ENCODE data around the gene CIAO2A.
A peak's percentile ranks its signal among the peaks of the same experiment; 100 is the strongest.

Gene CIAO2A

DNA sequence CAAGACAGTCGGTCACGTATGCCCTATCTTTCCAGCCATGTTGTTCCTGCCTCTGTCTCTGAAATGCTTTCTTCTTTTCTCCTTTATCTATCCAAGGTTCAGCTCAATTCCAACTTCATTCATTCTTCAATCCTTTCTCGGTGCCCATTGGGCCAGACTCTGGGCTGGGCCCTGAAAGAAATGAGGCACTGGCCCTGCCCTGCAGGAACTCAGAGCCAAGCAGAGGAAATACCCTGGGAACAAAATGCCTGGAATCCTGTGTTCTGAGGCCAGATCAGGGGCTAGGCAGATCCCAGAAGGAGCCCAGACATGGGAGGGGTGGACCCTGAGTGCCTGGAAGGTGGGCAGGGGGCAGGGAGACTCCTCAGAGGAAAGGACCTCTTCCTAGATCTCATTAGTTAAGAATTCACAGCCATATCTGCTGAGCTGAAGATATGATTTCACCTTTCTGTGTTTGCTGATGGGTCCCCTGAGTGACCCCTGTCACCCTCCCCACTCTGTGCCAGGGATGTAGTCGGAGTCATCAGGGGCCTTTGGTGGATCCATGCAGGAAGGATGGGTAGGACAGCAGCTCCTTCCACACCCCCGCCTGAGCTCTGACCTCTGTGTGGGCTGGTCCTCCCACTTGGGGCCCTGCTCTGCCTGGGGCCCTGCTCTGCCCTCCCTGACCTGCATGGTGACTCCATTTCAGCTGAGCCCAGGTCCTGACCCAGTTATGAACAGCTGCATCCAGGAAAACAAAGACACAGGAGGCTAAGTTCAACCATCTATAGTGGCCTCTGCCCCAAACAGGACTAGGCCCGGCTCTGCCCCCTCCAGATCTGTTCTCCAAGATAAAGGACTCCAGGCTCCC, 42.0 kb downstream of the CIAO2A start:
- Histone ChIP-seq H3K36me3 (replicated peaks) (no peaks in the 10 kb centered on the region), H3K4me3 (no peak overlapping the region), H3K9me3 (no peaks in the 10 kb centered on the region), H3K4me1 (peaks cover 3% of the 10 kb centered on the region; the same call in 1 of the 2 replicates), H3K27me3 (ENCODE audit: low read depth) (peaks cover 3% of the 10 kb centered on the region; the same call in 1 of the 2 replicates)
- no peak for DNase-seq (ENCODE audit: low spot score in 2 of 2)
- in situ Hi-C loops (cut with MboI; ENCODE audit: low sequenced_read_pairs), result loop anchor here (25.0 kb wide), 1 partner anchor 764 kb away; the partner anchor contains the start of gene APH1B

DNA sequence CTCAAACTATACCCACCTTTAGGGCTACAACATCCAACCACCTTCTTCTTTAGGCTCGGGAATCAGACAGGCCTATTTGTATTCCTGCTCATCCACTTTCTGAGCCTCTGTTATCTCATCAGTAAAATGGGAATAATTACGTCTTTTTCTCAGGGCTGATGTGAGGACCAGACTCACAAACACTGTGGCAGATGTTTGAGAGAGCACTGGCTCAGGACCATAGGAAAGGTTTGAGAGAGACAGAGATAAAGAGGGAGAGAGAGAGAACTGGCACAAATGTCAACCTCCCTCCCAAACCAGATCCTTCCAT, 42.6 kb downstream of the CIAO2A start:
- in situ Hi-C loops (cut with MboI; ENCODE audit: low sequenced_read_pairs), result loop anchor here (25.0 kb wide), 1 partner anchor 764 kb away; the partner anchor contains the start of gene APH1B

DNA sequence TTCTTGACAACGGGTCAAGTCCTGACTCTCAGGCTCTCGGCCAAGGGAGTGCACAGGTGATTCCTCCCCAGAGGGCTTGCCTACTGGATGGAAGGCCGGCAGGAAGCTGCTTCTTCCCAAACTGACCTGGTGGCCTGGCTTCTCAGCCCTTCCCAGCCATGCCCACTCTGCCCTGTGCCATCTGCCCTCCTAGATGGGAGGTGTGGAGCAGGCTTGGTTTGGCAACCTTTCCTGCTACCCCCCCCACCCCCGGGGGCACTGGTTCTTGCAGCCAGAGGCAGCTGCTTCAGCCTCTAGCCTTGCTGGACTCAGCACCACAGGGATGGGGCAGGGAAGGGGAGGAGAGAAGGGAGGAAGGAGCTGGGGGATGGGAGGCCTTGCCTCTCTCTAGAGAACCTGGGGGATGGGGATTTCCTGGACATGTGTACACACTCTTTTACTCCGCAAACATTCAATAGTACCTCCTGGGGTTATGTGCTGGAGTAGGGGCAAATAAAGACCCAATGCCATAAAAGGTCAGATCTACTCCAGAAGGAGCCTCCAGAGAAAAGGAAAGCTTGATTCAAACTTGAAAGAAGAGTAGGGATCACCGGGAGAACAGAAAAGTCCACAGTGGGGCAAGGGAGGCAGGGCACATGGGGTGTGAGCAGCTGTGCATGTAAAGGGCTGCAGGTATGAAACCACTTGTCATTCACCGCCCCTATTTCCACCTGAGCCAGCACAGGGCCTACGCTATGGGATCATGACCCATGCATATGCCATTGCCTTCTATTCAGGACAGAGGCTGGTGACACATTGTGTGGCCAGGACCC, 43.2 kb downstream of the CIAO2A start:
- DNase-seq (ENCODE audit: low spot score in 2 of 2), result no peak
- in situ Hi-C loops (cut with MboI; ENCODE audit: low sequenced_read_pairs), result loop anchor here (25.0 kb wide), 1 partner anchor 763 kb away; the partner anchor contains the start of gene APH1B

More for the DNA sequence above, 42.6 kb downstream of the CIAO2A start:
- H3K27me3 ChIP-seq (ENCODE audit: low read depth), result peaks cover 3% of the 10 kb centered on the region; the same call in 1 of the 2 replicates
- H3K36me3 ChIP-seq (replicated peaks), result no peaks in the 10 kb centered on the region
- no peak for DNase-seq (ENCODE audit: low spot score in 2 of 2)
- no peaks in the 10 kb centered on the region for H3K9me3 ChIP-seq
- no peak overlapping the region for H3K4me3 ChIP-seq
- H3K4me1 ChIP-seq, result peaks cover 4% of the 10 kb centered on the region; the same call in 1 of the 2 replicates

DNA sequence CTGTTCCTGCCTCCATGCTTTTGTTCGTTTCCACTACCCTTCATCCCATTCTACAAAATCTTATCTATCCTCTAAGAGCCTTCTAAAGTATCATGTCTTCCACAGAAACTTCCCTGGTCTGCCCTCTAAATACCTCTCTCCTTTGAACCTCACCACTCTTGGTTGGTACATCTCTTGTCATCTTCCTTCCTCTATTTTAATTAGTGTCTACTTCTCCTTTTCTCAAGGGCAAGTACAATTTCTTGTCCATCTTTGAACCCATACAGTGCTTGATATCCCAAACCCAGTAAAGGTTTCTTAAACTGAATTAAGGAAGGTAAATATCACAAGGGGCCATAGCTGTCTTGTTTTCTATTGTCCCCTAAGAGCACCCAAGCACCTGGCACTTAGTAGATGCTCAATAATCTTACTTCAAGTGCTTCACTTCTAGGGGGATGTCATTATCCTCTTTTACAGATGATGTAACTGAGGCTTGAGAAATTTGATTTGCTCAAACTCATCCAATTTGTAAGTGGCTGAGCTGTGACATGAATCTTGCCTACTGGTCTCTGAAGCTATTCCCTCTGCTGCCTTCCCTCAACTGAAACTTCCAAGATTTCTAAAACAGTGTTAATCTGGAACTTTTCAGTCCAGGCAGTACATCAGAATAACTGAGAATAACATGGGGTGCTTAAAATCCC, 44.7 kb downstream of the CIAO2A start:
- in situ Hi-C loops (cut with MboI; ENCODE audit: low sequenced_read_pairs), result no loop called here
- Histone ChIP-seq H3K9me3 (no peaks in the 10 kb centered on the region), H3K36me3 (replicated peaks) (no peaks in the 10 kb centered on the region), H3K4me3 (no peak overlapping the region), H3K27me3 (ENCODE audit: low read depth) (no peaks in the 10 kb centered on the region), H3K4me1 (peaks cover 10% of the 10 kb centered on the region)
- DNase-seq (ENCODE audit: low spot score in 2 of 2), result no peak

More for the DNA sequence above, 43.2 kb downstream of the CIAO2A start:
- H3K9me3 ChIP-seq, result no peaks in the 10 kb centered on the region
- H3K36me3 ChIP-seq (replicated peaks), result no peaks in the 10 kb centered on the region
- H3K4me3 ChIP-seq, result no peak overlapping the region
- H3K4me1 ChIP-seq, result peaks cover 8% of the 10 kb centered on the region
- no peaks in the 10 kb centered on the region for H3K27me3 ChIP-seq (ENCODE audit: low read depth)

DNA sequence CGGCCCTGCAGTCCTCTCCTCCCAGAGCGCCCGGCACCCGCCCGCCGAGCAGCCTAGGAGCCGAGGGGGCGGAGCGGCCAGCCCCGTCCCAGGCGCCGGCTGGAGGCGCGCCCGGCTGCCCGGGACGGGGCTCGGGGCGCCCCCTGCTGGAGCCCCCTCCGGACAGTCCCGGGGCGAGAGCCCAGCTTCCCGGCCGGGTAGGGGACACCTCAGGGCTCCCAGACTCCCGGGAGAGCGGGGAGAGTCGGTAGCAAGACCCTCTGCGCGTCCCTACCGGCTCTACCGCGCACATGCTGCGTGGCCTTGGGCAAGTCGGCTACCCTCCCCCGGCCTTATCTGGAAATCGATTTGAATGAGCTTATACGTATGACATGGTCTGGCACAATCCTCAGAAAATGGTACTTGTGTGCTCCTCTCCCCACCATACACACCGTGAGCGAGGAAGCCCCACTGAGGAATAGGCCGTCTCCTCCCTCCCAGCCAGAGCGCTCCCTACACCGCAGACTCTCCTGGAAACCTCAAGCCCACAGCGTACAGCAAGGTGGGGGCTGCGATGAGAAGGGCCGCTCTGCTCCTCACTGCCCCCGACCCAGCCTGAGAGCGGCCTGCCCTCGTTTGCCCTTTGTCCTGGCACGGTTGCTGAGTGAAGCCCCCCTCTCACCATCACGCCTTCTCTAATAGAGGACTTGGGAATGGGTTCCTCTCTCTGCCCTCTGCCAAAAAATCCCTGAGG, 47.1 kb downstream of the CIAO2A start, which contains the start of gene DAPK2:
Gene DAPK2 (minus strand): TSS at position 65 of the 733 bp plus-strand sequence. CDS start 6,224 bp downstream, outside the sequence.
- Histone ChIP-seq H3K36me3 (replicated peaks) (no peaks in the 10 kb centered on the region), H3K4me1 (peaks cover 10% of the 10 kb centered on the region), H3K4me3 (peak within 1 kb of the TSS; percentile 31), H3K9me3 (no peaks in the 10 kb centered on the region), H3K27me3 (ENCODE audit: low read depth) (no peaks in the 10 kb centered on the region)
- in situ Hi-C loops (cut with MboI; ENCODE audit: low sequenced_read_pairs), result no loop called here
- peak; percentile 80 to 91 for DNase-seq (ENCODE audit: low spot score in 2 of 2)

DNA sequence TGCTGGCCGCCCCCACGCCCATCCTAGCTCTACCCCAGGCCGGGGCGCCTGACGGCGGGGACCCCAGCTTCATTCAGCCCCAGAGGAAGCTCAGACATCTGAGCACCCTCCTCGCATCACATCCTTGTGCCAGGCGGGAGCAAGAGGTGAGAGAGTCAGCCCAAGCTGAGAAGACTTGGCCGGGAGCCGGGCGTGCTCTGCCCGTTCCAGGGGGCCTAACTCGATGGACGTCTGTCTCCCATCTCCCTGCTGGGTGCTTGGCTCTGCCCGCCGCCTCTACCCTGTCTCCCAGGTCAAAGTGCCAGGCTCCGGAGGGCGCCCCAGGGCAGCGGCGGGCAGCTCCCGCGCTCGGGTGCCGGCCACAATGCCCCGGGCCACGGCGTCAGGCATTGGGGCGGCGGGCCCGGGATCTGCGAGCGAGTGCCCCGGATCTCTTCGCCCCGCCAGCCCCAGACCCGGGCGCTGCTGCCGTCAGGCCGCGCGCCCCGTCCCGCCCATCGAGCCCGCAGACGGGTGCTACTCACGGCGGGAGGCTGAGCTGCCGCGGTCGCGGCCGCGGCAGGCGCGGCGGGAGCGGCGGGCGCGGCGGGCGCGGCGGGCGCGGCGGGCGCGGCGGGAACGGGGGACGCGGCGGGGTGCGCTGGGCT, 47.7 kb downstream of the CIAO2A start:
- no peaks in the 10 kb centered on the region for H3K9me3 ChIP-seq
- H3K36me3 ChIP-seq (replicated peaks), result no peaks in the 10 kb centered on the region
- H3K4me1 ChIP-seq, result peaks cover 10% of the 10 kb centered on the region
- peak overlapping the region; percentile 31 for H3K4me3 ChIP-seq
- in situ Hi-C loops (cut with MboI; ENCODE audit: low sequenced_read_pairs), result no loop called here
- peak in 1 of 2 experiments; percentile 45 for DNase-seq (ENCODE audit: low spot score in 2 of 2)
- no peaks in the 10 kb centered on the region for H3K27me3 ChIP-seq (ENCODE audit: low read depth)

DNA sequence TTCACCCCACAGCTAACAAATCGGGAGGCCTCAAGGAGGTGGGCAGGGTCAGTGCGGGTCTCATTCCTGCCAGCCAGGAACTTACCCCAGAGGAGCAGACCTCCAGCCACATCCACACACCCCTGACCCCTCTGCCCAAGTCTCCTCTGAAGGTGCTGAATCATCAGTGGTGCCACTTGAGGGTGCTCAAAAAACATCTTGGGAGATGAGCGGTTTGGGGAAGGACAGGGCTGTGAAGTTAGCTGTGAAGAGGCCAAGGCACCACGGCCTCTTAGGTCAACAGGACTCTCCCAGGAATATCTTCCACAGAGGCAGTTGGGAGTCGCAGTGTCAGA, 48.6 kb downstream of the CIAO2A start:
- Histone ChIP-seq H3K36me3 (replicated peaks) (no peaks in the 10 kb centered on the region), H3K27me3 (ENCODE audit: low read depth) (no peaks in the 10 kb centered on the region), H3K9me3 (no peaks in the 10 kb centered on the region), H3K4me1 (peaks cover 10% of the 10 kb centered on the region), H3K4me3 (no peak overlapping the region)
- no peak for DNase-seq (ENCODE audit: low spot score in 2 of 2)
- in situ Hi-C loops (cut with MboI; ENCODE audit: low sequenced_read_pairs), result no loop called here

DNA sequence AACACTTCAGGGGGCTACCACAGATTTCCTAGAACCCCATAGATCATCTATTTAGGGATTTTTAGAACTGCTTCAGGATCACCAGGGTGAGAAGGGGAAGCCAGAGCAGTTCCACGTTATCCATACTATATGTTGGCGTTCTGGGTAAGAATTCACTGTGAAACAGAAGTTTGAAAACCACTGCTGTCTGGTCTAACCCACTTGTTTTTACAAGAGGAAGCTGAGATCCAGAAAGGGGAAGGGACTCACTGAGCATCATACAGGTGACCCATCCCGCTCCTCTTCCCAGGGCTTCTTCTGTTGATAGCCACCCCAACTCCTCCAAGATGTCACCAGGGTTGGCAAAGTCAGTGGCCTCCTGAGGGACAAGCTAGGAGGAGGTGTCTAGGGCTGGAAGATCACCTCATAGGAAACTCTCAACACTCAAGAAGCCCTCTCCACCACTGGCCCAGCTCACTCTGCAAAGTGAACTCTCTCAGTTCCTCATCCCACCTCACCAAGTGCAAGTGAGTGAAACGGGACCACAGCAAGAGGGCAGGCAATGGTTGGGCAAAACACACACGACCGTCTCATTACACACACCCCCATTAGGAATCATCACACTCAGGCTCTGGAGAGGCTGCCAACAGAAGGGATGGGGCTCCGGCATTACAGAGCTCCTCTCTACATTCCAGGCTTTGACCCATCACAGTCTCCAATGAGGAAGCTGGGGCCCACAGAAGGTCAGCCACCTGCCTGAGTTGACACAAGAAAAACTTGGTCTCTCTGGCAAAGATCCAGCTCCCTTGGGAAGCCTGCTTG, 49.1 kb downstream of the CIAO2A start:
- in situ Hi-C loops (cut with MboI; ENCODE audit: low sequenced_read_pairs), result no loop called here
- no peak for DNase-seq (ENCODE audit: low spot score in 2 of 2)
- no peaks in the 10 kb centered on the region for H3K27me3 ChIP-seq (ENCODE audit: low read depth)

DNA sequence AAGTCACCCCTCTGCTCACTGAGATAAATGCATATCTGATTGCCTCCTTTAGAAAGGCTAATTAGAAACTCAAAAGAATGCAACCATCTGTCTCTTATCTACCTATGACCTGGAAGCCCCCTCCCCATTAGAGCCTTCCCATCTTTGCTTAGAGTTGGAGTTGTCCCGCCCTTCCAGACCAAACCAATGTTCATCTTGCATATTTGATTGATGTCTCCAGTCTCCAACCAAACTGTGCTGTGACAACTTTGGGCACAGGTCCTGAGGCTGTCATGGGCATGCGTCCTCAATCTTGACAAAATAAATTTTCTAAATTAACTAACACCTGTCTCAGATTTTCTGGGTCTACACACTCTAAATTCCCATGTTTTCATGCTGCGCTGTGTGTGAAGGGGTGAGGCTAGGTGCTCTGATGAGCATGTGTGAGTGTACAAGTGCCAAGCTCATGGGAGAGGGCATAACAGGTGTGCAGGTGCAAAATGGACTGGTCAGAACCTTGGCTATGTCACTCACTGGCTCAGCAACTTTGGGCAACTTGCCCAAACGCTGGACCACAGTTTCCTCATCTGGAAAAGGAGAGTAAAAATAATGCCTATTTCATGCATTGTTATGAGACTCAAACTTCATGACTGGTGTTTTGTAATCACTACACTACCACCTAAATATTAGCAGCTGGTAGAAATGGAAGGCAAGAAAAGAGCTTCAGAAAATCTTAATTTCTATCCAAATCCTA, 54.6 kb downstream of the CIAO2A start:
- H3K4me3 ChIP-seq, result no peak overlapping the region
- H3K4me1 ChIP-seq, result no peaks in the 10 kb centered on the region
- no peak for DNase-seq (ENCODE audit: low spot score in 2 of 2)
- no peaks in the 10 kb centered on the region for H3K9me3 ChIP-seq
- in situ Hi-C loops (cut with MboI; ENCODE audit: low sequenced_read_pairs), result no loop called here
- no peaks in the 10 kb centered on the region for H3K36me3 ChIP-seq (replicated peaks)
- H3K27me3 ChIP-seq (ENCODE audit: low read depth), result no peaks in the 10 kb centered on the region

More for the DNA sequence above, 49.1 kb downstream of the CIAO2A start:
- H3K4me1 ChIP-seq, result peaks cover 10% of the 10 kb centered on the region
- H3K4me3 ChIP-seq, result no peak overlapping the region
- H3K9me3 ChIP-seq, result no peaks in the 10 kb centered on the region
- no peaks in the 10 kb centered on the region for H3K36me3 ChIP-seq (replicated peaks)

DNA sequence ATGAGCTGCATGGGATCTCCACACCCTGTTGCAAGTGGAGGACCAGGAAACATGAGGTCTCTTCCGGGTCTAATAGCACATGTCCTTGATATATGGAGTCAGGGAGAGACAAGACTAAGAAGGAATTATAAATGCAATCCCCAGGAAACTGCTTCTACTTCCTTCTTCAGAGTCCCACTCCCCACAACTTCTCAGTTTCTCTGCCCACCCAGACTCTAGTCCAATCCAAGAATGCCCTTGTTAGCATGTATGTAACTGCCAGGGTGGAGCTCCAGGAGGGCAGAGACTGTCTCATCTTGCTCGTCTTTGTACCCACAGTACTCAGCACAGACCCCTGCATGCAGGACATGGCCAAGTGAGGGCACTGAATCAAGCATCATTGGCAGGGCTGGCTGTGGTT, 55.7 kb downstream of the CIAO2A start:
- no peak overlapping the region for H3K4me3 ChIP-seq
- H3K4me1 ChIP-seq, result no peaks in the 10 kb centered on the region
- in situ Hi-C loops (cut with MboI; ENCODE audit: low sequenced_read_pairs), result no loop called here

DNA sequence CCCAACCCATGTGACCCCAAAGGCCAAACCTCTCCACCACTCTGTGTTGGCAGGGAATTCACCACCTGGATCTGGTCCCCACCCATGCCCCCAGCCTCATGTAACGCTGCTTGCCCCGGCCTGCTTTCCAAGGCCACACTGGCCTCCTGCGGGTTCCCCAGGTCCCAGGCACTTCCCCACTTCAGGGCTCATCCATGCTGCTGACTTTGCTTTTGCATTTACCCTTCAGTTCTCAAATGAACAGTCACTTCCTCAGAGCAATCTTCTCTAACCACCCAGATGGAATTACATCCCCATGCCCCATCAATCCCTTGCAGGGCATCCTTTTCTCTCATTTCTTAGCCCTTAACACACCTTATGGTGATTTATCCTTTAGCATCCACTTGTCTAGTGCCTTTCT, 56.5 kb downstream of the CIAO2A start:
- in situ Hi-C loops (cut with MboI; ENCODE audit: low sequenced_read_pairs), result no loop called here
- H3K36me3 ChIP-seq (replicated peaks), result no peaks in the 10 kb centered on the region
- no peaks in the 10 kb centered on the region for H3K9me3 ChIP-seq
- no peak overlapping the region for H3K4me3 ChIP-seq
- no peaks in the 10 kb centered on the region for H3K4me1 ChIP-seq
- no peaks in the 10 kb centered on the region for H3K27me3 ChIP-seq (ENCODE audit: low read depth)
- DNase-seq (ENCODE audit: low spot score in 2 of 2), result no peak

More for the DNA sequence above, 55.7 kb downstream of the CIAO2A start:
- H3K9me3 ChIP-seq, result no peaks in the 10 kb centered on the region
- H3K27me3 ChIP-seq (ENCODE audit: low read depth), result no peaks in the 10 kb centered on the region
- DNase-seq (ENCODE audit: low spot score in 2 of 2), result no peak
- H3K36me3 ChIP-seq (replicated peaks), result no peaks in the 10 kb centered on the region
